Thoracic aorta (tissue), 2 donors: ENCODE results near the gene GSTA5. TPM values are rescaled to one million over a fixed set of nuclear protein-coding genes. Genes with fewer than 3 reads are reported as not detected.

Experiments
- total RNA-seq, 2 donors: library from RNA; depleted of rRNA; stranded (reverse); fragments of >200 nt; gene quantifications; one replicate each; pipeline versions ENCODE4 v1.1.0 to v1.2.3, GENCODE V29; 2016

The GSTA5 gene
- total RNA-seq, 2 donors from 2014 or later: not detected

Other genes with a start within 250 kb of the GSTA5 start
- gene TMEM14A, start 169.7 kb downstream of the GSTA5 start, total RNA-seq: 10 to 100 TPM; 16.5 to 27.1 TPM
- gene GSTA2, start 77.3 kb downstream of the GSTA5 start, total RNA-seq: not detected
- gene GSTA1, start 37.0 kb downstream of the GSTA5 start, total RNA-seq: not detected
- gene GSTA3, start 68.9 kb upstream of the GSTA5 start, total RNA-seq: not detected
- gene GSTA4, start 154.5 kb upstream of the GSTA5 start, total RNA-seq: 10 to 100 TPM; 18.1 to 19.4 TPM
- 10 to 100 TPM; 14.2 to 18.6 TPM for gene CILK1, start 221.0 kb upstream of the GSTA5 start, total RNA-seq
- gene FBXO9, start 224.6 kb upstream of the GSTA5 start, total RNA-seq: 10 to 100 TPM; 30.1 to 78.2 TPM